Fibroblast of villous mesenchyme (primary cell): Measurements from ENCODE around the gene MRPL12. TPM values are rescaled to one million over a fixed set of nuclear protein-coding genes. Genes with fewer than 3 reads are reported as not detected.

Experiments used
- DNase-seq: peaks from one replicate; pipeline ENCODE4 v3.0.0-alpha.2; 2010; ENCODE audit warnings: low read depth
- H3K4me3 ChIP-seq: 2 replicates; pipeline ENCODE4 v1.5.1; 2011; ENCODE audit warnings: low read depth, mild to moderate bottlenecking, low read length
- total RNA-seq: library from RNA; depleted of rRNA; stranded (reverse); fragments of >200 nt; gene quantifications from 2 replicates; pipeline ENCODE4 v1.2.3, GENCODE V29; 2012
- TF ChIP-seq, protein P1 (sequence below): IDR thresholded peaks from 2 replicates; pipeline ENCODE4 v1.5.1; 2012; ENCODE audit warnings: low read depth, mild to moderate bottlenecking, low read length; ENCODE audit not compliant: insufficient read depth

The MRPL12 gene
- 12.1 and 12.6 TPM in 2 replicates for total RNA-seq

DNA sequence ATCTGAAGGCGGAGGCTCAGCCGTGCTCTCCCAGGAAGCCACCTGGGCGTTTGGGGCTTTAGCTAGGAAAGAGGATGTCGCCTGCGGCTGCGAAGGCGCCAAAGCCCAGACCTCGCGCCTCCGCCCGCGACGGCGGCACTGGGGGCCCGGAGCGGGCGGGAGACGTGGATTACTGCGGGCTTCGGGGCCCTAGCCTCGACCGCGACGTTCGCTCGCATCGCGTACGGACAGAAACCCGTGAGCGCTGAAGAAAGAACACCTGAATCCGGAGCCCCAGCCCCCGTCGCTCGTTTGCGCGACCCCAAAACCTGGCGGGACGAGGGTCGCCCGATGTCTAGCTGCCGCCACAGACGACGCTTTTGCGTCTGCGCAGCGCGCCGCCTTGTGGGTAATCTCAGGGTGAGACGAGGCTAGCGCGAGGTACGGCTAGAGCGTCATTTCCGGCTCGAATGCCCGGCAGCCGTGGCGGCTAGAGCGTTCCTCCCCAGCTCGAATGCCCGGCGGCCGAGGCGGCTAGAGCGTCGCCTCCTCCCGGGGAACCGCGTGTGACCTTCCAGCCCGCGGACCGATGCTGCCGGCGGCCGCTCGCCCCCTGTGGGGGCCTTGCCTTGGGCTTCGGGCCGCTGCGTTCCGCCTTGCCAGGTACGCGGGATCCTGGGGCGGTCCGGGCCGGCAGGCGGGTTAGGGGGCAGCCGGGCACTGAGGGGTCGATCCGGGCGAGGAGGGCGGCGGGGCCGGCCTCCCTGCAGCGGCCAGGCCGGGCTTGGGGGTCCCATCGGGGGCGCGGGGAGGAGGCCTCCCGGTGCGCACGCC is at the start of gene MRPL12:
TSS of gene MRPL12 (plus strand) at position 434 of the 813 bp plus-strand sequence. CDS start at position 569, 135 bp downstream.
- peak; percentile 91 for DNase-seq
- peak within 1 kb of the TSS; percentile 91 for H3K4me3 ChIP-seq
- TF ChIP-seq, protein P1, sequence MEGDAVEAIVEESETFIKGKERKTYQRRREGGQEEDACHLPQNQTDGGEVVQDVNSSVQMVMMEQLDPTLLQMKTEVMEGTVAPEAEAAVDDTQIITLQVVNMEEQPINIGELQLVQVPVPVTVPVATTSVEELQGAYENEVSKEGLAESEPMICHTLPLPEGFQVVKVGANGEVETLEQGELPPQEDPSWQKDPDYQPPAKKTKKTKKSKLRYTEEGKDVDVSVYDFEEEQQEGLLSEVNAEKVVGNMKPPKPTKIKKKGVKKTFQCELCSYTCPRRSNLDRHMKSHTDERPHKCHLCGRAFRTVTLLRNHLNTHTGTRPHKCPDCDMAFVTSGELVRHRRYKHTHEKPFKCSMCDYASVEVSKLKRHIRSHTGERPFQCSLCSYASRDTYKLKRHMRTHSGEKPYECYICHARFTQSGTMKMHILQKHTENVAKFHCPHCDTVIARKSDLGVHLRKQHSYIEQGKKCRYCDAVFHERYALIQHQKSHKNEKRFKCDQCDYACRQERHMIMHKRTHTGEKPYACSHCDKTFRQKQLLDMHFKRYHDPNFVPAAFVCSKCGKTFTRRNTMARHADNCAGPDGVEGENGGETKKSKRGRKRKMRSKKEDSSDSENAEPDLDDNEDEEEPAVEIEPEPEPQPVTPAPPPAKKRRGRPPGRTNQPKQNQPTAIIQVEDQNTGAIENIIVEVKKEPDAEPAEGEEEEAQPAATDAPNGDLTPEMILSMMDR, result no peak

DNA sequence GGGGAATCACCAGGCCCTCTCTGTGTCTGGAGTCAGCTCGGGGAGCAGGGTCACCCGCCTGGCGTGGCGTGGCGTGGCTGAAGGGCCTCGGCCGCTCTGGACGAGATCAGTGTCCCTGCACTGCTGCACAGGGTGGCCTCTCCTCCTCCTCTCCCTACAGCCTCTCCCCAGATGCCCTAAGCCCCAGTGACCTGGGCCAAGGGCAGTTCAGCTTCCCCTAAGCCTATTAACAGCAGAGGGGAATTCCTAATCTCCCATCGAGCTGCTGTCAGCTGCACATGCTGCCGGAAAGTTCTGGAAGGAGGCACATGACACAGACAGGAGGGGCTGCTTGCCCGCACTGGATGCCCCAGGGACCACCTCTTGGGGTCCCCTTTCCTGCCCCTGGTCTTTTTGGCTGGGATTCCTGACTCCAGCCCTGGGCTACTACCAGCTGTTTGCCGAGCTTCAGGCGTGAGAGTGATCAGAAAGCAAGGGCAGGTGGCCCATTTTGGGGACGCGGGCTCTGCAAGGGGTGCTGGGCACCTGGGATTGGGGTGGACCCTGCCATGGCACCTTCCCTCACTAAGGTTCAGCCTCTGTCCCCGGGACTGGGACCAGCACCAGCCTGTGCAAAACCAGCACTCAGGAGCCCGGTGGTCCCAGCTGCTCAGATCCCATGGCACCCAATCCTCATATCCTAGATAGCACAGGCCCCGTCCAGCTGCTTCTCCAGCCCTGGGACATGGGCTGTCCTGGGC is 47.6 kb upstream of the MRPL12 start:
- no peak overlapping the region for H3K4me3 ChIP-seq
- TF ChIP-seq, protein P1, result no peak
- no peak for DNase-seq

DNA sequence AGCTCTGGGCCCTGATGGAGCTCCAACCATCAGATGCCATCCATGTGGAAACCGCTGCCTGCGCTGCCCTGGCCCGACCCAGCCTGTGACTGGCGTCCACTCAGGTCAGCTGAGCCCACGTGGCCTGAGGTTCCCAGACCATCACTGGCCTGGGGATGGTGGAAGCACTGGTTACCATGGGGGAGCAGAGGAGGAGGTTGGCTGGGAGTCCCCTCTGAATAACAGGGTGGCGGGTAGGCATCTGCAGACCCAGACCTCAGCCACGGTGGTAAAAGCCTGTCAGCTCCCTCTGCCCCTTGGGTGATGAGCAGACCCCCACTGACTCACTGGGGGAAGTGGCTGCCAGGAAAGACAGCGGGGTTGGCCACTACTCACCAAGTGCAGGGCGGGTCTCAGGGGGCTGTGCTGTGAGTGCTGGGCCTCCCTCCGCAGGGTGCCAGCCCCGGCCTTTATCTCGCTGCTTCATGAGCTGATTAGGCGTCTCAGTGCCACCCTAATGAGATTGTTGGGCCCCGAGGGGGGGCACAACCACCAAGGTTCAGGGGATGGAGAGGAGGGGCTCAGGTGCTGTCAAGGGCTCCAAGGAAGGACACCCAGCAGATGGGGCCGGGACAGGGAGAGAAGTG is 46.9 kb upstream of the MRPL12 start, which contains the start of gene PDE6G:
TSS of gene PDE6G (minus strand) at position 425 of the 626 bp plus-strand sequence. CDS start 3,237 bp downstream, outside the sequence.
- no peak for DNase-seq
- H3K4me3 ChIP-seq, result no peak within 1 kb of the TSS
- TF ChIP-seq, protein P1, result no peak

DNA sequence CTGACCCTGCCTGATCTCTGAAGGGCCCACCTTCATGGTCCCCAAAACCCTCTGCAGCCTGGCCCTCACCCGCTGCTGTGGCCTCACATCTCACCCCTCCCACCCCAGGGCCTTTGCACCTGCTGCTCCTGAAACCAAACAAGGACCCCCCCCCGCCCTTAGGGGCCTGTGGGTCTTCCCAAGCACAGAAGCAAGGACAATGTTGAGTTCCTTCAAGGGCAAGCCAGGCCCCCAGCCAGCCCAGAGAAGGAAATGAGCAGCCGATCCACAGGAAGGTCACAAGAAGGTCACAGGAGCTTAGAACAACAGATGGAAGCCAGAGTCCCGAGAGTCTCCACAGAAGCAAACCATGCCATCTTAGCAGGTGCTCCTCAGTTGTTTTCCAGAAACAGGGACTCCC is 46.3 kb upstream of the MRPL12 start:
- no peak for DNase-seq
- TF ChIP-seq, protein P1, result no peak
- no peak overlapping the region for H3K4me3 ChIP-seq

DNA sequence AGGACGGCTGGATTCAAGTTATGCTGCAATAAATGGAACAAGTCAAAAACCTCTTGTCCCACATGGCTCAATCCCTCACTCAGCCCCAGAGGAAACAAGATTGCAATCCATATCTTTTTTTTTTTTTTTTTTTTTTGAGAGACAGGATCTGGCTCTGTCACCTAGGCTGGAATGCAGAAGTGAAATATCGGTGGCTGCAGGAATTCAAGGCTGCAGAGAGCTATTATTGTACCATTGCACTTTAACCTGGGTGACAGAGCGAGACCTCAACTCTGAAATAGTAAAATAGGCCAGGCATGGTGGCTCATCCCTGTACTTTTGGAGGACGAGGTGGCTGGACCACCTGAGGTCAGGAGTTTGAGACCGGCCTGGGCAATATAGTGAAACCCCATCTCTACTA is 44.1 kb upstream of the MRPL12 start:
- no peak for DNase-seq
- H3K4me3 ChIP-seq, result no peak overlapping the region
- TF ChIP-seq, protein P1, result no peak

DNA sequence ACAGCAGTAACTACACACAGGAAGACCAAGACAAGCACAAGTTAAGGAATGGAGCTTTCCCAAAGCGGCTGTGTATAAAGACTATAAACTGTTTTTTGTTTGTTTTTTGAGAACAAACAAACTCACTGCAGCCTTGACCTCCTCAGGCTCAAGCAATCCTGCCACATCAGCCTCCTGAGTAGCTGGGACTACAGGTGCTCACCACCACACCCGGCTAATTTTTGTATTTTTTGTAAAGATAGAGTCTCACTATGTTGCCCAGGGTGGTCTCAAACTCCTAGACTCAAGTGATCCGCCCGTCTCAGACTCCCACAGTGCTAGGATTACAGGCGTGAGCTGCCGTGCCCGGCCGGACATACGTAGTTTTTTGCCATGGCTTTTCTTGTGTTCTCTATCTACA is 42.7 kb upstream of the MRPL12 start:
- TF ChIP-seq, protein P1, result no peak
- no peak for DNase-seq
- no peak overlapping the region for H3K4me3 ChIP-seq
